ENCODE measurements around the gene ZNF25.

Gene ZNF25

DNA sequence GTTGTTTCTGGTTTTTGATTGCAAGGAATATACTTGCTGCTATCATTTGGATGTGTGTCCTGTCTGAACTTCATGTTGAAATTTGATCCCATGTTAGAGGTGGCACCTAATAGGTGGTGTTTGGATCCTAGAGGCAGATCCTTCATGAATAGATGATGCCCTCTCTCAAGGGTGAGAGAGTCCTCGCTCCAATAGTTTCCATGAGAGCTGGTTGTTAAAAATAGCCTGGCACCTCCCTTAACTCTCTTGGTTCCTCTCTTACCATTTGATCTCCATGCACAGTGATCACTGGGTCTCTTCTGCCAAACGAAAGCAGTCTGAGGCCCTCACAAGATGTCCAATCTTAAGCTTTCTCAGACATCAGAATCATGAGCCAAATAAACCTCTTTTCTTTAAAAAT is 70.1 kb downstream of the ZNF25 start:
- Histone ChIP-seq H2AFZ (ENCODE audit: low read depth, low read length) (no peak overlapping the region), H3K9me3 (ENCODE audit: low read length) (no peaks in the 10 kb centered on the region), H3K4me1 (ENCODE audit: insufficient read depth, low read length) (no peaks in the 10 kb centered on the region), H3K4me3 (ENCODE audit: low read length) (no peak overlapping the region), H3K27me3 (ENCODE audit: insufficient read depth, low read length) (no peaks in the 10 kb centered on the region), H3K36me3 (ENCODE audit: insufficient read depth, low read length) (no peaks in the 10 kb centered on the region)
